DMS79 (cell line): ENCODE results near the gene PSD2.

Source experiments
- DNase-seq: peaks from one replicate; lab custom pipeline; 2025; lab: John Stamatoyannopoulos, UW

PSD2 gene

DNA sequence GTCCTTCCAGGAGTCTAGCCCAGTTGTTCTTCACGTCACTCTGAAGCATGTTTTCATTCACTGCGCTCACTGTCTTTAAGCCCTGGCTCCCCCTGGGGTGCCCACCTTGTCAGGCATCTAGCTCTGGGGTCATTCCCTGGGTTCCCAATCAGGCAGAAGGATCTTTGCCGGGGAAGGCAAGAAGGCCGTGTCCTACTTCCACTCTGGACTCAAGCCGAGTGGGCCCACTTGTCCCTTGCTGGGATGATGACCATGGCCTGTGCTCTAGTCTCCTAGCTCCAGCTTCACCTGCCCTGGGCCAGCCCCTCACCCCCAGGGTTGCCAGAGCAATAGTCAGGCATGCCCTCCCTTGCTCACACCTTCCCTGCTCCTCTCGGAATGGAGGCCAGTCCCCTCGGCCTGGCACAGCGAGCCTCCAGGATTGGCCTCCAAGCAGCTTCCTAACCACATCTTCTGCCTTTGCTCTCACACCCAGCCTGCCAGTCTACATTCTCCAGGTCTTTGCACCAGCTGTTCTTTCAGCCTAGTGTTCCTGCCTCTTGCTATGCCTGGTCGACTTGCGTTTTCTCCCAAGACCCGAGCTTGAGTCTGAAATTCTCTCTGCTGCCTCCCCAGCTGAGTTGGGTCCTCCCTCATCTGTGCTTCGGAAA, 32.2 kb upstream of the PSD2 start:
- no peak for DNase-seq

DNA sequence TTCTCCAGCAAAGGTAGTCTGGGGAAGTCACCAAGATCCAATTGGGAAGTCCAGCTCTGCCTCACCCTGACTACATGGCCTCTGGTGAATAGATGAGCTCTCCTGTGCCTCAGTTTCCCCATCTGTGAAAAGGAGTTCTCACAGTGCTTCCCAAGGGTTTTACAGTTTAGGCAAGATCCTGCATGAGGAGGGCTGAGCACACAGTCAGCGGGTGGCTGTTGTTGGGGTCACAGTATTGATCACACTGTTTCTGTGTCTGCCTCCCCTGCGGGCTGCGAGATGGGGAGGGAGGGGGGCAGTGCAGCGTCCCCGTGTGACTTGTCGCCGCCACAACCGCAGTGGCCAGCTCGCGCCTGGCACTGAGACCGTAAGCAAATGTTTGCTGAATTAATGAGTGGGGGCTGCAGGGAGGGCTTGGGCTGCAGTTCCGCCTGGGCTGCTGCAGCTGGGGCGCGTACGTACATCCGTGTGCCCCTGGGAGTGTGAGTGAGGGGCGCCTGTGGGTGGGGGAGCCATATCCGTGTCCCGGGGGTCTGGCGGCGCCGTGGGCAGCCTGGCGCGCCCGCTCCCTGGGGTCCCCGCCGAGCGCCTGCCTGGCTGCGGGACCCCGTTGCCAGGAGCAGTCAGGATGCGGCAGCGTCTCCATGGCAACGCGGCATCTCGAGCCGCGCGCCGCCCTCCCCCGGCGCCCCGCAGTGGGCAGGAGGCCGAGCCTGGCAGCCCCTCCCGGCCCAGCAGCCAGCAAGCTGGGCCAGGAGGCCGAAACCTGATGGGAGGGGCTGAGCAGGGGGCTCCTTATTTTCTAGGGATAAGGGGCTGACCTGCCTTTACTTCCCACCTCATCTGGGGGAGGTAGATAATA, 31.4 kb upstream of the PSD2 start:
- no peak for DNase-seq

DNA sequence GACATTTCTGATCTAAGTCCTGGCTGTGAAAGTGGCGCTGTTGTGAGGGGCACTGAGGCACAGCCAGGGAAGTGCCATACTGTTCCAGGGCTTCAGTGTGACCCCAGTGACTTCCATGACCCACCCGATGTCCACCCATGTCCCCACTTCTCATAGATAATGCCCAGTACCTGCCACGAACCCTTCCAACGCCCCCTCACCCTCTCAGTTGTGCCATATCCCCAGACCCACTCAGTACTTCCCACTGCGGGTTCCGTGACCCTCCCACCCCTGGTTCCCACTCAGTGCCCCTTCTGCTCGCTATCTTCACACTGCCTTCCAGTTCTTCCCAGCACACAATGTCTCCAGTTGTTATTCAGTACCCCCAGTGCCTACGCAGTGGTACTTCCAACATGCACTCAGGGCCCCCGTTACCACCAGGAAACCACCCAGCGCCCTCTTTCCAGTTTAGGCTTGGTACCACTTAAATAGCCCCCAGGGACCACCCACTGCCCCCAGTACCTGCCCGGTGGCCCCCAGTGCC, 30.7 kb upstream of the PSD2 start:
- no peak for DNase-seq

DNA sequence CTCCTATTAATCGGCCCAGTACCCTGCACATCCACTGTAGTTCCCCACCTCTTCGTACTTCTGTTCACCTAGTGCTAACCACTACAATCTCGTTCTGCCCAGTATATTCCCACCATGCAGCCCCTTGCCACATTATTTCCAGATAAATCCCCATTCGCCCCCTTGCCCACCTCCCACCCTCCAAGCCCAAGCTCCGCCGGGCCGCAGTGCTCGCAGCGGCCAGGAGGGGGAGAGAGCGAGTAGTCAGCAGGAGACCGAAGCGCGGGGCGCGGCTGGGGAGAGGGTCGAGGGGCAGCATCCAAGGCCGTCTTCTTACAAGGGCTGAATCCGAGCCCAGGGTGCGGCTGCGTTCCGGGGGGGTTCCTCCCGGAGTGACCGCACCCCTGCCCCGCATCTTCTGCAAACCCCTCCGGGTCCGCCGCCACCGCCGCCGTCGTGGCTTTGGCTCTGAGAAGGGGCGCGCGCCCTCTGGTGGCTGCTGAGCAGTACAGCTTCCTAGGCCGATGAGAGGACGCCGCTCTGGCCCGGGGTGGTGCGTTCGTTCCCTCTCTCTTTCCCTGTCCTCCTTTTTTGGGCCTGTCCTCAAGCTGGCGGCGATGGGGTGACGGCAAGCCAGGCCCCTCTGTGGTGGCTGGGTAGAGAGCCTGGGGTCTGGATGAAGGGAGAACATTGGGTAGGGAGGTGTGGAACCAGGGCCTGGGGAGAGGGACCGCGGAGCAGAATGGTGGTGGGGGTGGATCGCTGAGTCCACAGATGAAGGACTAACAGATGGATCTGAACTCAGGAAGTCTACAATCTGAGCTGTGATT, 30.0 kb upstream of the PSD2 start:
- DNase-seq, result peak; percentile 15

- no peak for DNase-seq
Observed at GRCh38 chr5:139767960-139768359, 27.6 kb upstream of the PSD2 start.

DNA sequence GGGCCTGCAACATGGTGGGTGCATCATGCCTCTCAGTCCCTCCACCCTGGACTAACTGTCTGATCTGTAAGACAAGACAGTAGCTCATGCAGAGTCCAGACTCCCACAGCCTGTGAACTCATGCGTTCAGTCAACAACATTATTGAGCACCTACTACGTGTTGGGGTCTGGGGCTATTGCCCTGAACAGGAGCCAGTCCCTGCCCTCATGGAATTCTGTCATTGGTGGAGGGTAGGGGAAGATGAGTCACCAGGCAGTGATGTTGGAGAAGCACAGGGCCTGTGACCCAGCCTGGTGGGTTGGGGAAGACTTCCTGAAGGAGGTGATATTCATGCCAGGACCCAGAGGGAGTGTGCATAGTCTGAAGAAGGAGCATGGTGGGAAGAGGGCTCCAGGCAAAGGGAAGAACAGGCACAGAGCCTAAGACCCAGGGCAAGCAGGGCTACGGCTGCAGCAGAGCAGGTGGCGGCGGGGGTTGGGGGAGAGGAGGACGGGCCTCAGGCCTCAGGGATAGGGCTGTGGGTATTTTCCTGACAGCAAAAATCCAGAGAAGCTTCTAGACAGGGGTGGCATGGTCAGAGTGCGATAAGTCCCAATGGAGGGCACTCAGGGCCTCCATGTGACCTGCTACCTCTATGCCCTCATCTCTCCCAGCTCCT, 26.7 kb upstream of the PSD2 start:
- DNase-seq, result no peak

GRCh38 chr5:139769477-139769876, 26.1 kb upstream of the PSD2 start:
- DNase-seq, result no peak

- no peak for DNase-seq
Observed at GRCh38 chr5:139770722-139771121, 24.9 kb upstream of the PSD2 start.

DNA sequence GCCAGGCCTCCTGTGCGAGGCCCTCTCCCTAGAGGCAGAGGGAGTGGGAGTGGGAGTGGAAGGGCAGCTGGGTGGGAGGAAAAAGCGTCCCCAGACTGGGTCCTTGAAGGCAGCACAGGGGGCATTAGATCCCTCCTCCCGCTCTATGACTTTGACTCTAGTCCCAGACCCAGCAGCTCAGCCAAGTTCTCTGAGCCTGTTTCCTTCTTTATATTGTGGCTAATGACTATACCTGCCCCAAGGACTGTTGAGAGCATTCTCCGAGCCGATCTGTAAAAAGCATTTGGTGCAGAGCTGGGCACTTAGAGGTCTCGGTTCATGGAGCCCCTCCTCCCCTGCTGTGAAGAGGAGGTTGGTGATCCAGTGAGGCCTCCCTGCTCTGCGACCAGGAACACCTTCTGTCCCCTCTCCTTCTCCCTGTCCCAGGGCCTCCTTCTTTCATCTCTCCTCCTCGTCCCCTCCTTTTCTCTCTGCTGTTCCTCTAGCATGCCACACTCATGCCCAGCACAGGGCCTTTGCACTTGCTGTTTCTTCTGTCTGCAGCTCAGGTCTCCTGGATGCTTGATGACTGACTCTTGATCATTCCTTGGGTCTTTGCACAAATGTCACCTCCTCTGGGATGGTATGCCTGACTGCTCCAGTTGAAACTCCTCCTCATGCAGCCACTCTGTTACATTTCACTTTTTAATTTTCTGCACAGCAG, 23.4 kb upstream of the PSD2 start:
- no peak for DNase-seq

- DNase-seq, result no peak
Observed at GRCh38 chr5:139772927-139773690, 22.5 kb upstream of the PSD2 start.

DNA sequence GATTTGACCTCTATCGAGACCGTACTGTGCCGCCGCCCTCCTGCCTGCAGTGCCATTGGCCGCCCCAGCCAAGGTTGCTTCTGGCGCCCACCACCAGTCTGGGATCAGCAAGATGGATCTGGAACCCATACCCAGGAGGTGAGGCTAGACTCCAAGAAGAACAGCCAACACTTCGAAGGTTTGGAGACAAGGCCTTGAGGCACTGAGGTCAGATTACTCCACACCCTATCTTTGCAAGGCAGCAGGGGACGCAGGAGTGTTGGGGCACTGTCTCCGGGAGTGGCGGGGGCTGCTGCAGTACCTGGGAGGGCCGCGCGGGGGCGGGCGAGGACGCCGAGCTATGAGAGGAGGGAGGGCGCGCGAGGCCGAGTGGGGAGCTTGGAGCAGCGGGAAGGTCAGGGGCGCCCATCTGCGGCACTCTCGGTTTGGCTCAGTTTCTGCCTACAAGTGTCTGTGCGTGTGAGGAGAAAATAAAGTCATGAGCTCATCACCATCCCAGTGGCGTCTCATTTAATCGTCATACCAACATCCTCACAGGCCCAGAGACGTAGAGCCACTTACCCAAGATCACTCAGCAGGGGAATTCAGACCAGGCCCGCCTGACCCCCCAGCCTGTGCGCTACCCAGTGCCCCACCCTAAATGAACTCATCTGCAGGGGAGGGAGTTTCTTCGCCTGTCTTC, 20.5 kb upstream of the PSD2 start:
- no peak for DNase-seq

DNA sequence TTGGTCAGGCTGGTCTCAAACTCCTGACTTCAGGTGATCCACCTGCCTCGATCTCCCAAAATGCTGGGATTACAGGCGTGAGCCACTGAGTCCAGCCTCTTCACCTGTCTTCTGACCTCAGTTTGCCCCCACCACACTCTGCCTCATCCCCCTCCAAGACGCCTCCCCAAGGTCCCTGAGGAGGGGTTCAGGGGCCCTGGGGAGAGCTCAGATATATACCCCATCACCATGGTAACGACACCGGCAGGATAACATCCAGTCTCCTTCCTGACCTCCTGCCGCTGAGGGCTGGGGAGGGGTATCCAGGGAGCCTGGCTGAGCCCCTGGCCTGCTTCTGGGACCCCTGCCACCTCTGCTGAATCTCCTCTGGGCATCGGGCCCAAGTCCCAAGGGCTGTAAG, 19.7 kb upstream of the PSD2 start:
- no peak for DNase-seq

- no peak for DNase-seq
Observed at GRCh38 chr5:139776861-139777260, 18.7 kb upstream of the PSD2 start.

DNA sequence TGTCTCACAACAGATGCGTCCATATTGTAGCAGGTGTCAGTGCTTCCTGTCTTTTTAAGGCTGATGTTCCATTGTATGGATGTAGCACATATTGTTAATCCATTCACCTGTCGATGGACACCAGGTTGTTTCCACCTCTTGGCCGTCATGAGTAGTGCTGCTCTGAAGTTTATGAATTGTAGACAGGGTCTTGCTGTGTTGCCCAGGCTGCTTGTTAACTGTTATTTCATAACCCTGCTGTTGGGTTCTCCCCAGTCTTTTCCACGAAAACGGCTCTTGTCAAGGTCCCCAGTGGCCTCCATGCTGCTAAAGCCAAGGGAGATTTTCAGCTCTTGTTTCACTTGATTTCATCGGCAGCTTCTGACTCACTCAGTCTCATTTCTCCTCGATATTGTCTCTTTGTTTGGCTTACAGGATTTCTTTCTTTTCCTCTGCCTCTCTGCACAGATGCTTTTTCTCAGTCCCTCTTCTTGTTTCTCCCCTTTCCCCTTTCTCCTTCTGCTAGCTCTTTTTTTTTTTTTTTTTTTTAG, 12.1 kb upstream of the PSD2 start:
- DNase-seq, result no peak

- no peak for DNase-seq
Observed at GRCh38 chr5:139784488-139784887, 11.1 kb upstream of the PSD2 start.

DNA sequence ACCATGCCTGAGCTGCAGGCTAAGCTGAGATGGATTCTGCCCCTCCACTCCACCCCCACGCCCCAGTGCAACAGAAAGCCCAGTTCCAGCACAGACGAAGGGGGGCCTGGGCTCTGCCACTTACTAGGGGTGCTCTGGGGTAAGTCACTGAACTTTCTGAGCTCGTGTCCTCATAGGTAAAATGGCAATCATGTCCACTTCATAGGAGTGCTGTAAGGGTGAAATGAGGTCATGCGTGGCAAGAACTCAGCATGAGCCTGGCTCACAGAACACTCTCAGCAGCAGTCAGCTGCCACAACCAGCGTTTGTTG, 8.4 kb upstream of the PSD2 start:
- peak; percentile 60 for DNase-seq

DNA sequence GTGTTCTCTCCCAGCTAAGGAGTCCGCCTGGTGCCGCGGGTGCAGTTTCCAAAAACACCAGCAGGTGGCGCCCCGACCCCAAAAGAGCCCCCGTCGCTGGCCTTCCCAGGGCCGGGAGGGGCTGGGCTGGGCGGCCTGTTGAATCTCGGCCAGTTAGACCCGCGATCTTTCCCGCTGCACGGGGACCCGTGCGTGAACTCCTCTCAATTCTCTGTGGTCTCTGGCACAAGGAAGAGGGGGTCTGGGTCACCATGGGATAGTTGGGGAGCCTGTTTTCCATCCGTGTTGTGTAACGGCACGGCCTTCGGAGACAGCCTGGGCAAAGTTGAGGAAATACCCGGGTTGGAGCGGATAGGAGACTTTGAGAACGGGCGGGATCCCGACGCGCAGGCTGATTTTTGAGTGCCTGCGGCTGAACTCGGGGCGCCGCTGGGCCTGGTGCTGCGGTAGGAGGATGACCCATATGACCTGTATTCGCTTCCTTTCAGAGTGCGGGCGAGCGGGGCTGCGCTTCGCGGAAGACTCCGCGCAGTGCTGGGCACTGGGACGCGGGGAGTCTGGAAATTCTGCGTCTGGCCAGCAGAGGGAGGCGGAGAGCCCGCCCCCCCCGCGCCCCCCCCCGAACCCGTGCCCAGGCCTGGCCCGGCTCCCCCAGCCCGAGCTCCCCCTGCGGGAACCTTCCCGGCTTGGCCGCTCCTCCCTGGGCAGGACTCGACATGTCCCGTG, 7.9 kb upstream of the PSD2 start:
- no peak for DNase-seq

DNA sequence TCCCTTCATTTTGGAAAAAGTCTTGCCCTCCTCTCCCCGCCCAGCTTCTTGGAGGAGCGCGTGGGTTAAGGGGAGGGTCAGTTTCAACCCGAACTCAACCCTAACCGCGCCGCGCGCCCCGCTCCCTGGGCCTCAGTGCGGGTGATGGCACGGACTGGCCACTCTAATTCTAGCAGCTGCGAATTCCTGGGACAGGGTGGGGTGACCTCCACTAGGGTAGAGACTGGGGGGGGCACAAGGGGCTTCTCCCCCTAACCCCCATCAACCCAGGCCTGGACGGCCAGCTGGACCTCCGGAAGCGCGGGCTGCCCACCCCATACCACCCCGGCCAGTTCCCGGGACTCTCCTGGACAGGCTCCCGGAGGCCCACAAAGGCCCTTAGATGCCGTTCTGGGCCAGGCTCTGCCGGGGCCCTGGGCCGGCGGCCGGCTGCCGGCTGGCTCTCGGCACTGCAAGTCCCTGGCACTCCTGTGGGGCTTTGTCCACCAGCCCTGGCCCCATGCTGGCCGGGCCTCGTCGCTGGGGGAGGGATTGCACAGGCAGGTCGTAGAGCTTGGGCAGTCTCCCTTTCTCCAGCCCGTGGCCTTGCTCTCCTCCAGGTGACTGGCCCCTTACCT, 7.2 kb upstream of the PSD2 start:
- no peak for DNase-seq
